ENCODE data around the gene BLOC1S5. TPM values are rescaled to one million over a fixed set of nuclear protein-coding genes. Genes with fewer than 3 reads are reported as not detected.
A peak's percentile ranks its signal among the peaks of the same experiment; 100 is the strongest.
"Not testable (repeated sequence)": the region's sequence is repeated elsewhere in the genome, so short reads cannot be mapped to it uniquely, and the experiment has no call there.

Gene BLOC1S5
- total RNA-seq, 1 donor from 2014 or later, result 10.8 TPM

DNA sequence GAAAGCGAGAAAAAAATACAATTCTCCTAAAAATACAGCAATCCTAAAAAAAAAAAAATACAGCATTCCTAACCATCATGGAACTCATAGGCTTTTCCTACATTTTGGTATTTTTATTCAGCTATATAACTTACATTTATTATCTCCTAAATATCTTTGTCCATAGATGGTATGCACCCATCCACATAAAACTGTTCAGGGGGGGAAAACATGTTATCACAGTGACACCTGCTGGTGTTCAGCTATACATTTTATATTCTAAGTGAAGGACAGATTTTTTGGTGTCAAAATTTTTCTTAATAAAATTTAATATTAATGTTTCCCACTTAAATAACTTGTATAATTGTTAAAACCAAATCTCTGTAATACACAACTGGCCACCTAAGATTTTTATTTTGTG, 58.0 kb downstream of the BLOC1S5 start:
- no peak for DNase-seq (ENCODE audit: low spot score)
- intact Hi-C loops (cut with DNase I), result no loop called here

DNA sequence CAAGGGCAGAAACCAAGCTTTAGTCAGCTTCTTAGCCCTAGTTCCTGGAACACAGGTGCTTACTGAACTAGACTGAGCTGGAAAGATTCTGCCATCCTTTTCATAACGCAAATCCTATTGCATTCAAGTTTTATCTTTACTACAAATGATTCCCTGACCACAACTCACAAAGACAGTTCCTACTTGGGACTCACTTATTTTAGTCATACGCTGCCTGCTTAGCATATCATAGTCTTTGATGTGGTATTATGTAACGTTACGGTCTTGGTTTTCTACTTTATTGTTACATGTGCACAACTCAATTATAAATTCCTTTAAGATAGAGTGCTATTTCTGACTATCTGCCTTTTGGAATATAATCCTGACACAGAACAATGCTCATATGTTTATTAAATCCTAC, 59.1 kb downstream of the BLOC1S5 start:
- intact Hi-C loops (cut with DNase I), result no loop called here
- no peak for DNase-seq (ENCODE audit: low spot score)

DNA sequence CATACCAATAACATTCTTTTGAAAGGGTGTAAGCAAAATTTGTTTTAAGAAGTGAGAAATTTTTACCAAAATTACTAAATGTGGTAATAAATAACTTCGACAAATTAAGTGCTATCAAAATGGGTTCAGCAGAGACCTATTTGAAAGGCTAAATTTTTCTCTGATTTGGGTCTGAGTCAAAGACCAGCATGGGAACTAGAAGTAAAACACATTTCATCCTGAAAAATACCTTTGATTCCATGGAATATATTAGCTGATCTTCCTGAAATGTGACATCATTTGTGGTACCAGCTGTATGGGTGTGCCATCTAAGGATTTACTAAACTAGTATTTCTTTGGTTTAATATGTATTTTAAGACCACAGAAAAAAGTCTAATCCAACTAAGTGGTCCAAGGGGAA, 63.6 kb downstream of the BLOC1S5 start:
- intact Hi-C loops (cut with DNase I), result loop anchor here (5.0 kb wide), 1 partner anchor 278 kb away; no protein-coding TSS in a partner anchor

DNA sequence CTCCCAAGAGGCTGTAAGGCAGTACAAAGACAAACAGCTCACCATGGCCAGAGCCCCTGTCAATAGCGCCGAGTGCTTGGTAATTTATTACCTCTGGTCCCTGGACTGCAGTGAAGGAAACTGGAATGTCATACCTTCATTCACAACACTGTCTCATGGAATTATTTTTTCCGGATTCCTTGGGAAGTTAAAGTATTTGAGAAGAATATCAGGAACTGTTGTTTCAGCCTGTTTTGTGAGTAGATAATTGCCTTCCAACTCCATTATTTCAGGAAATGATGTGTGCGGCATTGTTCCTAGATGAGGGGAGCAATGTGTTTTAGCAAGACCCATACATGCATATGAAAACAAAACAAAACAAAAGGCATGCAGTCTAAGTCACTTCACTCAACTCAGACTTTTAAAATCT, 64.0 kb downstream of the BLOC1S5 start:
- DNase-seq (ENCODE audit: low spot score), result no peak
- intact Hi-C loops (cut with DNase I), result loop anchor here (5.0 kb wide), 1 partner anchor 278 kb away; no protein-coding TSS in a partner anchor

More for the DNA sequence above, 63.6 kb downstream of the BLOC1S5 start:
- no peak for DNase-seq (ENCODE audit: low spot score)

DNA sequence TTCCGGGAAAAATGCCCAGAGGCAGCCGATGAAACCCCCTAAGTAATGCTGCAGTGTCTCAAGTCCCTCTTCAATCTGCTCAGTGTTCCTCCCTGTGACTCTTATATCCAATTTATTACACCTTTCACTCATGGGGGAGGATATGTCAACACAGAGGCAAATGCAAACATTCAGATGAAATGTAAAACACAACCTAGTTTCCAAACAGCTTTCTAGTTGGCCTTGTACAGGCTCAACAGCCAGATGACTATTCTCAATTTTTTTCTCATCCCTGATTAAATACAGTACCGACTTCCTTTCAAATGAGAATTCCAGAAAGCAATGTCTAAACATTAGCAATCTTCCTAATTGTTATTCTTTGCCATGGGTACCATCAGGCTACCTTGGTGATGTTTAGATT, 65.0 kb downstream of the BLOC1S5 start:
- intact Hi-C loops (cut with DNase I), result no loop called here
- no peak for DNase-seq (ENCODE audit: low spot score)

DNA sequence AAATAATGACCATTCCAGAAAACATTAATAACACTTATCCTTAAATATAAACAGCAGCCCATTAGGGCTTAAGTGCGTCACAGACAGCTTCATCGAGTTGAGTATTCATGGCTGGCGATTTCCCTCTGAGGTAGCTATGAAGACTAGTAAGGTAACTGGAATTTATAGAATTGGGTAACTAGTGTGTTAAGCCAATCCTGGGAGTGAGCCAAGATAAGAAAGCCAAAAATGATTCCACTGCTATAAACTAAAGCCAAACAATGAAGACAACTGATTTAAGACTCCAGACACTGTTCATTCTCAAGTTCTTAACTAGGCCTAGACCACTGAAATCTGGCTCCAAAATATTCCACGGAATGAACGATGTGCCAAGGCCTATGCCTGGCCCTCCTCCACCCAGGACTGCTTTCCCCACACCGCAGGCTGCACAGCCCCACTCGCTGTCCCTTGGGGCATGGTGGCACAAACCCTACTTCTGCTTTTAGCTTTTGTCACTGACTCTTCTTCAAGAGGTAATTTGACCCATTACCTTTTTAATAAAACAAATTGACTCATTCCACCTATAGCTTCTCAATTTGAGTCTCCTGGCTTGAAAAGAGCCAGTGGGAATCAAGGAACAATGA, 66.0 kb downstream of the BLOC1S5 start:
- intact Hi-C loops (cut with DNase I), result no loop called here
- no peak for DNase-seq (ENCODE audit: low spot score)

DNA sequence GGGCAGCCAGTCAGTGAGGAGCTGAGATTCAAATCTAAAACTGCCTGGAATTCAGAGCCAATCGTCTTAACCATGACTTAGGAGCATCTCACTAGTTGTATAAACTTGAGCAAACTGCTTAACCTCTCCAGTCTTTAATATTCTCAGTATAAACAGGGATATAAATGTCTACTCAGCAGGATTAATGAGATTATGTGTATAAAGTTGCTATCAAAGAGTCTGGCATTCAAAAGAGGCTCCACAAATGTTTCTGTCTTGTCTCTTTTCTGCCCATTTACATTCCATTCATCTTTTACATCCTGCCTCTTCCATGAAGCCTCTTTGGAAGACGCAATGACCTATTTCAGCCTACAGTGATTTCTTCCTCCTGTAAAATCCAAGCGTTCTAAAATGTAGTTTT, 66.9 kb downstream of the BLOC1S5 start:
- DNase-seq (ENCODE audit: low spot score), result no peak
- intact Hi-C loops (cut with DNase I), result no loop called here

DNA sequence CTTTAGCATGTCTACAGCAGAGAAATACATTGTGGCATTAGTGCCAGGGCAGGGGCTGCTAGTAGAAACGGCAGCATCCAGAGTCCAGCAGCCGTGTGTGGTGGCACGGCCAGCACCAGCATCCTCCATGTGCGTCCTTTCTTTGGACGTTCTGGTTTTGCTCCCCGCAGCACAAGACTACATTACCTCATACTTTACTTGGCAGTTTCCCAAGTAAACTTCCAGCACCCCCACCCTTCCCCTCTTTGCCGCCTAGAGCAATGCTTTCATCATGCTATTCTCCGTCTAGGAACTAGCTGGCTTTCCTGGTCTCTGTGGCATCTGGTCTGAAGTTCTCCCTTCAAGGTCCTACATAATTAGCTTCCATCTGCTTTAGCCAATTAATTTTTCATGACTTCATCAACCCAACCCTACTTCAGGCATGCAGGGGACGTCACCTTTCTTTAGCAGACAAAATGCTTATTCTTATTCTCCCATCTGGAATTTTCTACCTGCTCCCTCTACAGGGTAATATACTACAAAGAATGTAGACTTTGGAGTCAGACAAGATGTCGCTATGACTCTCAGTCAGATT, 67.6 kb downstream of the BLOC1S5 start:
- DNase-seq (ENCODE audit: low spot score), result no peak
- intact Hi-C loops (cut with DNase I), result no loop called here

DNA sequence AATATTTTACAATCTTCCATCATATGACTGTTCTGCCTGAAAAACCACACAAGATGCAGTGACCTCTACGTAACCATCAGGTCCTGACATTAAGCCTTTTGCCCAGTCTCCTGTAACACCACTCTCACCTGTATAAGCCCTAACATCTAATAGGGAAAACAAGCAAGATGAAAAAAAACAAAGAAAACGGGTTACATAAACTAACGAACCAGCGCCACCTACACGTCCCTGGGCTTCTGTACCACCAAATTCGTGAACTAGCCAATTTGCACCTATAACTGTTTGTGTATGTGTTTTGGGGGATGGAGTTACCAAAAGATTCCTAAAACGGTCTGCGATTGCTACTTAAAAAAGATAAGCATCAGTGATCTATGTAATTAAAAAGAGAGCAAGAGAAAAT, 70.2 kb downstream of the BLOC1S5 start:
- intact Hi-C loops (cut with DNase I), result no loop called here
- no peak for DNase-seq (ENCODE audit: low spot score)

DNA sequence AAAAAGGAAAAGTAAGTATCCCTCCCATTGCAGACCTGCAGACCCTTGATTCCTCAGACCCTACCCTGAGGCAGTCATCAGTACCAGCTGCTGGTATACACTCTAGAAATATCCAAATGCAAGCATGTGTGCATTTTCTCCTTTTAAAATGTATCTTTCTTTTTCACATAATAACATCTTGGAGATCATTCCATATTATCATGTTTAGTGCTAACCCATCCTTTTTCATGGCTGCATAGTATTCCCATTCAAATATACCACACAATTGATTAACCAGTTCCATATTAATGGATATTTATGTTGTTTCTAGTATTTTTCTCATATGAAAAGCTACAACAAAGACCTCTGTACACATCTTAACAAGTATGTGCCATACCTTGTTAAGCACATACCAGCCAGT, 70.8 kb downstream of the BLOC1S5 start:
- intact Hi-C loops (cut with DNase I), result no loop called here

DNA sequence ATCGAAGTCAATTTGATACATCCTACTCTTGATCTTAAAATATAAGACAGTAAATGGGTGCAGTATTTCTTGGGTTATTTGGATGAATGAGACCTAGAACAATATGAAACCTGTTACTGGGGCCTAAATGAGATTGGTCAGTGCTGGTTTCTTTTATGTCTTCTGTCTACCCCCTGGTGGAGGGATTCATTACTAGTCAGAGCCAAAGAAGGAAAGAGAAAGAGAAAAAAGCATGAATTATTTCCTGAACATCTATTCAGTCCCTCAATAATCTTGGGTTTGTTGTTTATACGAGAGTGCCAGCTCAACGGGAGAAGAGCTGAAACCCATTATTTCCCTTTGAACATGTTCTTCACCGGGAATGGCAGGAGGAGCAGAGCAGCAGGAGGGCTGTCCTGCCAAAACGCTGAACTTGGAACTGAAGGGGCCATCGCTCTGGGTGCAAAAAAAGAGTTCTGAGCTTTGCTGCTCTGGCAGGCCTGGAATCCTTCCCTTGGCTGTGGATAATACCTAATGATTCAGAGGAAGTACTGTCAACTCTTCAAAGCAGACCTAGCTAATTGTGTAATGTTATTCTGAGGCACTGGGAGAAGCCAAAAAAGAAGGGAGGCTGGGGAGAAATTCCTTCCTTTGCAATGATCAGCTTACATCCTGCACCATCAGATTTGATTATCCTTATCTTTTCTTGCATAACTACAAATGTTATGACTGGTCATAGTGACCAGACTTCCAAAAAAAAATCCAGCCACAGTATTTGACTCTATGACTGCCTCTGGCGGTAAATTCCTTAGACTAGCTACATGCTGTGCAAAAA, 72.0 kb downstream of the BLOC1S5 start:
- DNase-seq (ENCODE audit: low spot score), result no peak
- intact Hi-C loops (cut with DNase I), result no loop called here

More for the DNA sequence above, 70.8 kb downstream of the BLOC1S5 start:
- DNase-seq (ENCODE audit: low spot score), result no peak

DNA sequence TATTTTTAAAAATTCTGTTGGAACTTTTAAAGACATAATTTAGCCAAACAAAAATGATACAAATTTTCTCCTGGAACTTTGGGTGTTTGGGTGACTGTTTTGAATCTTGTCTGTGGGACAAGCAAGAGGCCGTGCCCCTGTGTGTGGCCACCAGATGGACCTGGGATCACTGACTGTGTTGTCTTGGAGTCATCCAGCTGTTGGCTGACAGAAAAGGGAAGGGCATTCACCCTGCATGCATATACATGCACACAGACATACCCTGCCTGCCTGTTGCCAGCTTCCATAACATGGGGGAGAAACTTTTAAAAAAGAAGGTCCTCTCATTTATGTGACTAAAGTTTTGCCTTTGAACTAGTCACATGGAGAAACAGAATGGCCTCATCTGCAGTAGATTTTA, 72.7 kb downstream of the BLOC1S5 start:
- intact Hi-C loops (cut with DNase I), result no loop called here

DNA sequence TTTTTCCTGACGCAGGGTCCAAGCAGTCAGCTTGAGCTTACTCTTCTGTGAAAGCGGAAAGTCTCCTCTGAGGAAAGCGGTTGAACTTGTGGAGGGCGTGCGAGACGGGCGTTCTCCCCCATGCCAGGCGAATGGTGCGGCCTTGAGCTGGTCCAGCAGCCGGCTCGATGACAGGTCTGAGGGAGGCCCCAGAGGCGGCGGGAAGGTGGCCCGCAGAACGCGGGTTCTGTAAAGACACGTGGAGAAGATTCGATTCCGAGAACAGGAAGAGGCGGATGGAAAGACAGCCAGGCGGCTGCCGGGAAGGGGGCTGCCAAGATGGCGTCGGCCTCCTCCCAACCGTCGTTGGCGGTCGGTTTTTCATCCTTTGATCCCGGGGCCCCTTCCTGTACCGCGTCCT, 78.0 kb downstream of the BLOC1S5 start:
- intact Hi-C loops (cut with DNase I), result no loop called here
- DNase-seq (ENCODE audit: low spot score), result no peak

More for the DNA sequence above, 72.7 kb downstream of the BLOC1S5 start:
- no peak for DNase-seq (ENCODE audit: low spot score)

DNA sequence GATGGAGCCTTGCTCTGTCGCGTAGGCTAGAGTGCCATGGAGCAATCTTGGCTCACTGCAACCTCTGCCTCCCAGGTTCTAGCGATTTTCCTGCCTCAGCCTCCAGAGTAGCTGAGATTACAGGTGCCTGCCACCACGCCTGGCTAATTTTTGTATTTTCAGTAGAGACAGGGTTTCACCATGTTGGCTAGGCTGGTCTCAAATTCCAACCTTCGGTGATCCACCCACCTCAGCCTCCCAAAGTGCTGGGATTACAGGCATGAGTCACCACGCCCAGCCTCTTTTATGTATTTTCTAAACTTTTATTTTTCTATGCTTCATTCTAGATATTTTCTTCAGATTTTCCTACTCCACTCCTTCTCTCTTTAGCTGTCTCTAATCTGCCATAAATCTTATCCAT, 80.2 kb downstream of the BLOC1S5 start:
- intact Hi-C loops (cut with DNase I); DNase-seq (ENCODE audit: low spot score): not testable (repeated sequence)

DNA sequence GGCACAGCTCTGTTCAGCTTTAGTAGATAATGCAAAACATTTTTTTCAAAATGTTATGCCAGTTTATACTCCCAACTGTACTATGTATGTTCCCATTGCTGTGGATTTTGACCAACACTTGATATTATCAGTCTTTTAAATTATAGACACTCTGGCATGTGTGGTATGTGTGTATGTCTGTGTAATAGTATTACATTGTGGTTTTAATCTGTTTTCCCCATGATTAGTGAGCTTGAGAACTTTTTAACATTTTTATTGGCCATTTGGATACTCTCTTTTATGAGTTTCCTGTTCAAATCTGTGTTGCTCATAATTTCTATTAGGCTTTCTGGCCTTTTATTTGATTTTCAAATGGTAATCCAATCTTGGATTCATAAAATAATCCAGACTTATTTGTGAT, 84.4 kb downstream of the BLOC1S5 start:
- no peak for DNase-seq (ENCODE audit: low spot score)
- intact Hi-C loops (cut with DNase I), result no loop called here

DNA sequence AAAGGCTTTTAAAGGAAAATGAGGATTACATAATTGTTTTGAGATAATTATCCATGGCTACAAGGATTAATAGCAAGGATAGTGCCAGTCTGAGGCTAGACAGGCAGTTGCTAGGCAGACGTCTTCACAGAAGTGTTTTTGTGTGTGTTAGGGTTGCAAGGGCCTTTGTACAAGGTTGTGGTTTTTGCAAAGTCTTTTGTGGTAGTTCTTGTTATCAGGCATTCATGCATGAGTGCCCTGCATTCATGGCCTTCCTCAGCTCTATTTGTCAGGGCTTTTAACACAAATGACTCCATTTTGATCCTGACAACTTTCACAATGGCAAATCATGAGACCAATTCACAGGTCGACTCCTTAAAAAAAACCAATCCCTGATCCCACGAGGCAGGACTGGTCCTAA, 85.5 kb downstream of the BLOC1S5 start:
- intact Hi-C loops (cut with DNase I), result no loop called here
- no peak for DNase-seq (ENCODE audit: low spot score)

DNA sequence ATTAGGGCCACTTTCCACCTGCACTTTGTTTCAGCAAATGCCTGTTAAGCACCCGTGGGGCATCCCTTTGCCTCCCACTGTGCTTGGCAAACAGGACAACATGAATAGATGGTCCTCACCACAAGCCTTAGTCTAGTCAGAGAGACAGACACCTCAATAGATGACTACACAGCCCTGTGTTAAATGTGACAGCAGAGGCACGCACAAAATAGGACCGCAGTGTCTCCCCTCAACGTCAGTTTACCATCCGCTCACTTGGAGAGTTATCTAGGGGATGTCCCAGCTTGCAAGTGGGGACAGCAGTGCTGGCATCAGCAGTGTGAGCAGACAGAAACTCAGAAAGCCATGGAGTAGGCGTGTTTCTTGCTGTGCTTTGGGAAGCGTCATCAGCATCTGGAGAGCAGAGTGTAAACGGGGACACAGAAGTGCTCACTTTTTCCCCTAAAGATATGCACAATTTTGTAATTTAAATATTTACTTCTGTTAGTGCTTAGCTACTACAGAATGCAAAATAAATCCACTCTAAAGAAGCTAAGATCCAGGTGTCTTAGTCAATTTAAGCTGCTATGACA, 87.6 kb downstream of the BLOC1S5 start:
- intact Hi-C loops (cut with DNase I), result no loop called here
- no peak for DNase-seq (ENCODE audit: low spot score)

DNA sequence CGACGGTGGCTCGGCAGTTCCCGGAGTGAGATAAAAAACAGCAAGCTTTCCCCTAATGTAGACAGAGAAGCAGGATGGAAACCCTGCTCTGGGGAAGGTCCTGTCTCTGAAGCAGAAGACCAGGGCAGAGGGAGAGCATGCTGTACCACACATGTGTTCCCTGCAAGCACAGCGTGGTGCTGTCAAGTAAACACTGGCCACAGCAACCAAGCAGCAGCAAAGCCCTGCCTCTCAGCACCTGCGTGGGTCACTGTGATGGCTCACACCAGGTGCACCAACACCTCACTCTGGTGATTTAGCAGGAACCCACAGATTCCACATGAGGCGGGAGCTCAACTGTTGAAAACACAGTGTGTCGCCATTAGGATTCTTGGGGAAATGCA, 88.4 kb downstream of the BLOC1S5 start:
- DNase-seq (ENCODE audit: low spot score), result no peak
- intact Hi-C loops (cut with DNase I), result loop anchor here (2.0 kb wide), 1 partner anchor 65 kb away; the partner anchor contains the start of gene TXNDC5

DNA sequence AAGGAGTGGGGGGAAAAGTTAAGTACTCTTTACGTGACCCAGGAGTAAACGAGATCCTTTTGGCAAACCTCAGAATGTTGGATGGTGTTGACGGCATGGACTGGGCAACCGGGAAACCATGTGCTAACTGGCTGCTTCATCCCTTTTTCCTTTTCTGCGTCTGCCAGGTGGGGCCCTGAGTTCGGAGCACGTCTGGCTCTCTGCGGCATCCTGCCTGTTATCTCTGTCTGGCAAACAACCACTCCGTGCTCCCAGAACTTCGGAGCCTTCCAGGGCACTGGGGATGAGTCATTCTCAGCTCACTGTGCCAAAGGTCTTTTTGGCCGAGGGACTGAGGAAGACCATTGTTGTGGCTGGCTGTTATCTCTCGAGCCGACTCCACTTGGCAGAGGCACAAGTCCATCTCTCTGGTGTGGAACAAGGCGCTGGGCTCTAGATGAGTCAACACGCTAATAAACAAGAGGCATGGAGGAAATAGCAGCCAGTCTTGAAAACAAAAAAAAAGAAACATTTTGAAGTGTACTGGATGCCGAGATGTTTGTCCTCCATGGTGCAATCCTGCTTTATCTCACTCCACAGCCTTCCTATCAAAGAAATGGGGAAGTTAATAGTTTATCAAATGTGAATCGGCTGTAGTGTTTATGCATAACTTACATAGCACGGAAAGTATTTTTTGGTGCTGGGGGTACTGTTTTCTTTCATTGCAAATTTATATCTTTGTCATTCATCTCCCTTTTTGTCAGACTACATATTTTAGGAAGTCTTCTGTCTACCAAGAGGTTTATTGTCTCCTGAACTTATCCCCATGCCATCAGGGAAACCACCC, 89.0 kb downstream of the BLOC1S5 start:
- intact Hi-C loops (cut with DNase I), result loop anchor here (2.0 kb wide), 1 partner anchor 64 kb away; the partner anchor contains the start of gene TXNDC5
- DNase-seq (ENCODE audit: low spot score), result peak; percentile 91

All from cardiac septum (tissue), 1 donor.